Ovary (tissue), 9 donors: ENCODE results near the gene UQCC5. TPM values are rescaled to one million over a fixed set of nuclear protein-coding genes. Genes with fewer than 3 reads are reported as not detected.

Experiments used
- DNase-seq, 5 donors: peaks; one replicate each; pipeline ENCODE4 v3.0.0-alpha.2; 2019 to 2020
- H3K27ac ChIP-seq, 2 donors: fragments of 200-600 bp; one replicate each; pipeline versions ENCODE4 v1.5.1 to v1.8.0; 2019 to 2022
- H3K27me3 ChIP-seq: fragments of 200-600 bp; one replicate; pipeline ENCODE4 v1.8.0; 2022
- H3K36me3 ChIP-seq: fragments of 200-600 bp; sonication (generic); one replicate; pipeline ENCODE4 v1.5.1; 2019
- H3K4me1 ChIP-seq: one replicate; pipeline ENCODE4 v1.8.1; 2013; ENCODE audit warnings: mild to moderate bottlenecking, moderate library complexity; ENCODE audit not compliant: insufficient read depth
- H3K4me3 ChIP-seq: fragments of 200-600 bp; sonication (generic); one replicate; pipeline ENCODE4 v1.5.1; 2017
- H3K9me3 ChIP-seq, 2 donors: fragments of 200-600 bp in 1 of 2; sonication (generic) in 1 of 2; one replicate each; pipeline versions ENCODE4 v1.5.1 to v1.8.1; 2013 to 2019; ENCODE audit warnings: mild to moderate bottlenecking in 1 of 2, moderate library complexity in 1 of 2
- EP300 ChIP-seq: sonication (generic); formaldehyde crosslinking; IDR thresholded peaks from one replicate; pipeline ENCODE4 v1.6.1; 2017; ENCODE audit warnings: antibody characterized with exemption
- POLR2A ChIP-seq: fragments of 450-650 bp; IDR thresholded peaks from one replicate; pipeline ENCODE4 v1.6.1; 2017; ENCODE audit warnings: antibody characterized with exemption, mild to moderate bottlenecking, moderate library complexity
- WGBS, 3 donors: extraction: QIAGEN DNeasy Blood & Tissue Kit in 1 of 3; methylation state at CpG; one replicate each; pipeline versions ENCODE4 v1.1.5 to v1.1.7; 2013 to 2017; 5-methylcytosine and 5-hydroxymethylcytosine counted together
- intact Hi-C, 4 donors: fragments of 100-400 bp; cut with DNase I; formaldehyde crosslinking; loops; one replicate each; pipeline versions ENCODE4 v1.11.0 to v1.15.1; 2022 to 2023
- polyA plus RNA-seq, 2 donors: library from polyadenylated mRNA; stranded (reverse); fragments of 200-250 nt in 1 of 2; fragments of 350-450 nt in 1 of 2; fragmentation: Illumina TruSeq in 1 of 2; extraction: RNeasy Lipid Tissue Mini Kit (QIAGEN cat#74804) in 1 of 2; gene quantifications; one replicate each; pipeline ENCODE4 v1.2.3, GENCODE V29; 2013 to 2014
- total RNA-seq, 7 donors: library from RNA; depleted of rRNA in 2 of 7; stranded (reverse); fragments of >200 nt in 2 of 7; fragmentation: NEBNext Ultra II Directional in 3 of 7; extraction: Animal tissue kit (Norgen Biotek cat#: 25700) in 3 of 7; gene quantifications; one replicate each; pipeline versions ENCODE4 v1.1.0 to v1.2.4, GENCODE V29; 2016 to 2023
- TF ChIP-seq, protein P1 (sequence below), 3 donors: fragments of 450-650 bp in 2 of 3; fragments of 200-600 bp in 1 of 3; IDR thresholded peaks; one replicate each; pipeline versions ENCODE4 v1.5.1 to v1.8.0; 2016 to 2022; ENCODE audit warnings: antibody characterized with exemption in 3 of 3, mild to moderate bottlenecking in 1 of 3
- donor health status: DM: no; HTN: no; CAD: no; lungs with moderate emphysema.
- donor health status: DM: no; HTN: no; CAD: no.
- donor health status: Bipolar disorder and iron deficiency.
- donor health status: DM: yes; HTN: yes; CAD: no.
- donor health status: DM: no; HTN: no; CAD: no.
- donor health status: DM: yes; HTN: yes; CAD: no.

Gene UQCC5
- total and polyA plus RNA-seq, 9 donors = 1.4 to 53.0 (median 27.4) TPM

DNA sequence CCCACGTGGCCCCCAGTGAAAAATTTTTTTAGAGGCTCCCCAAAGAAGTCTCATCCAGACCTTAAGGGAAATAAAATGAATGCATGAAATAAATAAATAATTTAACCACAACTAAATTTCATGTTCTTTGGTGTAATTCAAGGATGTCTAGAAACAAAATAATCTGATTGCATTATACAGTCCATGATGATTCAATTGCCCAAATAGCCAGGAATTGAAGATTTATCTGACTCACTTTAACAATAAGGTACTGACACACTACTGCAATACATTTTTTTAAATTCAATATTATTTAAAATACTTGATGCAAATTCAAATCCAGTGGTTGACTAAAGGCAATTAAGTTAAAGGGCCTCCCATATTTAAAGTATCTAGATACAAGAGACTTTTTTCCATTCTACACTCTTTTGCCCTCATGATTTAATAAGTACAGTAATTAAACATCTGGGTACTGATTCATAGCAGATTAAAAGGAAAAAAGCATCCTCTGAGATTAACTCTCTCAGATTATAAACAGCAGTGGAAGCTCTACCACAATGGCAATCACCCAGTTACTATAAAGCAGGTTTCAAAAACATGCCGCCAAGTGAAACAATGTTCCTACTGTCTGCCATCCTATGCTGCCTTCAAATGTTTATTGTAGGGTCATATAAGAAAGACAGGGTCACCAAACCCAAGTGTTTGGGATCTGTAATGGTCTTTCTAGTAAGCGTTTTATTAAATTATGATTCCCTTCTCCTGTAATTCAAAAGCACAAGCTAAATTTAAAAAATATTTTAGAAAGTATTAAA, 9.9 kb downstream of the UQCC5 start:
- no peak overlapping the region for H3K27ac ChIP-seq
- TF ChIP-seq, protein P1, sequence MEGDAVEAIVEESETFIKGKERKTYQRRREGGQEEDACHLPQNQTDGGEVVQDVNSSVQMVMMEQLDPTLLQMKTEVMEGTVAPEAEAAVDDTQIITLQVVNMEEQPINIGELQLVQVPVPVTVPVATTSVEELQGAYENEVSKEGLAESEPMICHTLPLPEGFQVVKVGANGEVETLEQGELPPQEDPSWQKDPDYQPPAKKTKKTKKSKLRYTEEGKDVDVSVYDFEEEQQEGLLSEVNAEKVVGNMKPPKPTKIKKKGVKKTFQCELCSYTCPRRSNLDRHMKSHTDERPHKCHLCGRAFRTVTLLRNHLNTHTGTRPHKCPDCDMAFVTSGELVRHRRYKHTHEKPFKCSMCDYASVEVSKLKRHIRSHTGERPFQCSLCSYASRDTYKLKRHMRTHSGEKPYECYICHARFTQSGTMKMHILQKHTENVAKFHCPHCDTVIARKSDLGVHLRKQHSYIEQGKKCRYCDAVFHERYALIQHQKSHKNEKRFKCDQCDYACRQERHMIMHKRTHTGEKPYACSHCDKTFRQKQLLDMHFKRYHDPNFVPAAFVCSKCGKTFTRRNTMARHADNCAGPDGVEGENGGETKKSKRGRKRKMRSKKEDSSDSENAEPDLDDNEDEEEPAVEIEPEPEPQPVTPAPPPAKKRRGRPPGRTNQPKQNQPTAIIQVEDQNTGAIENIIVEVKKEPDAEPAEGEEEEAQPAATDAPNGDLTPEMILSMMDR (IDR thresholded peaks at IDR 0.05) = no peak
- no peak for TF ChIP-seq EP300
- no peak for TF ChIP-seq POLR2A
- DNase-seq = no peak
- no peaks in the 10 kb centered on the region for H3K36me3 ChIP-seq
- 73 to 80% (median 78%) methylated on average over 3 of the region's 3 CpGs for WGBS, 3 donors
- H3K4me3 ChIP-seq = no peak overlapping the region
- intact Hi-C loops = no loop called here
- no peaks in the 10 kb centered on the region for H3K4me1 ChIP-seq
- no peaks in the 10 kb centered on the region for H3K27me3 ChIP-seq
- no peaks in the 10 kb centered on the region for H3K9me3 ChIP-seq

DNA sequence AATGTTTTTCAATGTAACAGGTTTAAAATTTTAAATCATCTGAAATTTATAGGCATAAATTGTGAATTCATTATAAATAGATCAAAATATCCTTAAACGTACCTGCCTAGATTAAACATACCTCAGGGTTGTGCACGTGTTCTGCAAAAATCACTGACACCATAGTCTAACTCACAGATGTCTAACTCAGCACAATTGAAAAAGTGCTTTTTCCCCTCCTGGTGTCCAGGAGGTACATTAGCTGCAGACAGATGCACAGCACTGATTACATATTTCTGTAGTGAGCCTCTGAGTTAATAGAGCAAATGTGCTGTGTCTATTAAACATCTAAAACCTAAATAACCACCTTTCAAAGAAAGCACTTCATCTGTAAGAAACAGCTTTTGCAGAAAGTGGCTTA, 10.7 kb downstream of the UQCC5 start:
- TF ChIP-seq POLR2A (no peak), EP300 (no peak)
- TF ChIP-seq, protein P1 (IDR thresholded peaks at IDR 0.05) = no peak
- WGBS, 3 donors = 67 to 76% (median 70%) methylated on average over 2 of the region's 2 CpGs
- Histone ChIP-seq H3K4me1 (no peaks in the 10 kb centered on the region), H3K27ac (no peak overlapping the region), H3K27me3 (no peaks in the 10 kb centered on the region), H3K4me3 (no peak overlapping the region), H3K9me3 (no peaks in the 10 kb centered on the region), H3K36me3 (no peaks in the 10 kb centered on the region)
- DNase-seq = no peak
- intact Hi-C loops = no loop called here

DNA sequence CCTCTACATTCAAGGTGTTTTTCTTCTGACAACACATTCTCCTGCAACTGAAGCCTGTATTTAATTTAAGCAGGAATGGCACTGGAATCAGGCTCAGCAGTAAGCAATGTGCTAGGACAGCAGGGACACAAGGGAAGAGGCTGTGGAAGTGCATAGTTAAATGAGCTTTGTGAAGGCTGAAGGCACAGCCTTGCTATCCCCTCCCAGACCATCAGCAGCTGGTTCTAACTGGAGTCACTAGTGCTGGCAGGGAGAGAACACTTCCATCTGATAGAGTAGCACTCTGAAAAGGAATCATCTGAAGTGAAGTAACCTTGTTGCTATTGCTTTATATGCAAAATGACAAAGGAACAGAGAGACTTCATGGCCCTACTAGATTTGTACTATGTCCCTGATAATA, 14.7 kb downstream of the UQCC5 start:
- Histone ChIP-seq H3K4me1 (peaks cover 10% of the 10 kb centered on the region), H3K4me3 (no peak overlapping the region), H3K27me3 (no peaks in the 10 kb centered on the region), H3K27ac (no peak overlapping the region), H3K36me3 (no peaks in the 10 kb centered on the region), H3K9me3 (no peaks in the 10 kb centered on the region)
- intact Hi-C loops = no loop called here
- no peak for DNase-seq
- no peak for TF ChIP-seq POLR2A

DNA sequence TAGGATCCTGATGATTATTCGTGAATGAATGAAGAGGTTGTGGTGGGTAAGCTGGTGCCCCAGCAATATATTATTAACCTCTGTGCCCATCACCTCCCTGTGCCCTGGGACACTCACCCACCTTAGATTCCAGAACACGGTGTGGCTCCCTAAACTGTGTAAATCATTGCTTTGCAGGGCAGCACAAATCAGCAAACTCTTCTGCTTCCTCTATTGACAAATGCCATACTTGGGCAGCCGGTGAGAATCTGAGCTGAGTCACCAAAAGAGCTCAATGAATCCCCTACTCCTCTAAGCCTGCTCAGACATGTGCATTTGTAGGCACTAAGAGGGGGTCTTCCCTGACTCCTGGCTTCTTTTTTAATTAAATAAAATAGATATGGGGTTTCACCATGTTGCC, 15.7 kb downstream of the UQCC5 start:
- TF ChIP-seq EP300 = no peak
- TF ChIP-seq POLR2A = no peak
- TF ChIP-seq, protein P1 (IDR thresholded peaks at IDR 0.05) = no peak
- Histone ChIP-seq H3K36me3 (no peaks in the 10 kb centered on the region), H3K4me1 (peaks cover 16% of the 10 kb centered on the region), H3K27me3 (no peaks in the 10 kb centered on the region), H3K9me3 (no peaks in the 10 kb centered on the region), H3K4me3 (no peak overlapping the region), H3K27ac (no peak overlapping the region)
- no peak for DNase-seq
- intact Hi-C loops = no loop called here
- 56 to 90% (median 79%) methylated on average over 3 of the region's 3 CpGs for WGBS, 3 donors

DNA sequence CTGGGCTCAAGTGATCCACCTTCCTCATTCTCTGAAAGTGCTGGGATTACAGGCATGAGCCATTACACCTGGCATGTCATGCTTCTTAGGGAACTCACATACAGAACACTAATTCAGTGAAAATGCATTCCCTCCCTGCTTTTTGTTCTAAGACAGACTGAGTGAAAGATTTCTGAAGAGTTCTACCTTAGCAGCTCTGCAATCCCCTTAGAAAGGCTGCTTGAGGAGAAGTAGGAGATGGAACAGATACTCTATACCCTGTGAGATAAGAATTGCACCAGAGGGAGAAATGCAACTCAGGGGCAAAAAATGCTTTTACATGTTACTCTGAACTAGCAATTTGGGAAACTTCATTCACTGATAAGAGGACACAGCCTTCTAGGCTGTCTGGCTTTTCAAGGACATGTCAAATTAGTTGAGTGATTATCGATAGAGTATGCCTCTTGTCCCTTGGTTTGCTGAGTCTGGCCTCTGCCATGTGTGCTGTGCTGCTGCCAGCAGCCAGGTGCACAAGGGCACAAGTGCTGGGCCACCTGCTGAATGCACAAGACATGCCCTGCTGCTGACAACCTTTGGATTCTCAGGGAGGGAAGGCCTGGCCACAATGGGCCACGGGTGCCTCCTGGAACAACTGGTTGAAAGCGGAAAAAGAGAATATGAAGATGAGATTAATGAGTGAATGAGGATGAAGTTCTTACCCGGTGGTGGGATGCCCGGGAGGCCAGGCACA, 17.8 kb downstream of the UQCC5 start:
- 59 to 73% (median 66%) methylated on average over 5 of the region's 5 CpGs for WGBS, 3 donors
- Histone ChIP-seq H3K27ac (peak overlapping the region in 1 of 2 donors; percentile 15), H3K27me3 (no peaks in the 10 kb centered on the region), H3K4me1 (peaks cover 20% of the 10 kb centered on the region), H3K36me3 (no peaks in the 10 kb centered on the region), H3K4me3 (no peak overlapping the region), H3K9me3 (no peaks in the 10 kb centered on the region)
- intact Hi-C loops = no loop called here
- TF ChIP-seq, protein P1 (IDR thresholded peaks at IDR 0.05) = no peak
- TF ChIP-seq POLR2A (no peak), EP300 (no peak)
- DNase-seq = no peak
